H1 (cell line): ENCODE results near the gene LMNTD1. TPM values are rescaled to one million over a fixed set of nuclear protein-coding genes. Genes with fewer than 3 reads are reported as not detected.

Experiments used
- CTCF ChIA-PET: fragments of 300-600 bp; sonication (Branson Sonifier 250); formaldehyde crosslinking; loops from one replicate; lab custom pipeline; 2021; ENCODE audit not compliant: partially characterized antibody; lab: Charles Lee
- POLR2A ChIA-PET: fragments of 300-600 bp; sonication (Branson Sonifier 250); formaldehyde crosslinking; loops from one replicate; lab custom pipeline; 2021; ENCODE audit warnings: inconsistent platforms; ENCODE audit not compliant: partially characterized antibody; lab: Charles Lee
- DNase-seq, 2 experiments: peaks; one replicate each; pipeline versions ENCODE4 v3.0.0 to v3.0.0-alpha.2; 2010 to 2022; ENCODE audit warnings: low spot score in 2 of 2, low read depth in 1 of 2, mixed read lengths in 1 of 2
- FAIRE-seq: peaks from 2 replicates; lab custom pipeline; 2011; peaks lifted over from hg19 to GRCh38; lab: Jason Lieb, UNC
- H2AFZ ChIP-seq: 2 replicates; pipeline ENCODE4 v1.8.1; 2012; ENCODE audit warnings: low read length, inconsistent platforms
- H2AK5ac ChIP-seq: 2 replicates; pipeline ENCODE4 v1.6.1; 2013; ENCODE audit warnings: low read depth, low read length
- H2BK120ac ChIP-seq: replicated peaks from 2 replicates; pipeline ENCODE3; 2013; ENCODE audit warnings: low read depth, low read length, inconsistent platforms
- H2BK12ac ChIP-seq: 2 replicates; pipeline ENCODE4 v1.6.1; 2013; ENCODE audit warnings: low read depth, low read length
- H2BK15ac ChIP-seq: 2 replicates; pipeline ENCODE4 v1.6.1; 2013; ENCODE audit warnings: low read length
- H2BK20ac ChIP-seq: 2 replicates; pipeline ENCODE4 v1.6.1; 2013; ENCODE audit warnings: low read length
- H2BK5ac ChIP-seq: 2 replicates; pipeline ENCODE4 v1.6.1; 2013; ENCODE audit warnings: low read depth, low read length
- H3K14ac ChIP-seq: 2 replicates; pipeline ENCODE4 v1.6.1; 2013; ENCODE audit warnings: inconsistent platforms; ENCODE audit not compliant: insufficient read length
- H3K18ac ChIP-seq: 2 replicates; pipeline ENCODE4 v1.6.1; 2013; ENCODE audit warnings: low read length; ENCODE audit errors: extremely low read depth
- H3K23ac ChIP-seq: 2 replicates; pipeline ENCODE4 v1.6.1; 2013; ENCODE audit warnings: inconsistent platforms; ENCODE audit not compliant: insufficient read length
- H3K23me2 ChIP-seq: 2 replicates; pipeline ENCODE4 v1.6.1; 2013; ENCODE audit warnings: low read depth, low read length
- H3K27ac ChIP-seq: 2 replicates; pipeline ENCODE4 v1.6.1; 2011; ENCODE audit warnings: low read depth, low read length, inconsistent platforms
- H3K27me3 ChIP-seq, 4 experiments: replicated peaks in 1 of 4; 1 replicate in 1 of 4; 2 replicates in 3 of 4; pipeline versions ENCODE4 v1.6.1 to v1.8.1; 2011 to 2013; ENCODE audit warnings: low read length in 3 of 4, mild to moderate bottlenecking in 3 of 4, inconsistent platforms in 2 of 4, mixed read lengths in 2 of 4, moderate library complexity in 1 of 4; ENCODE audit not compliant: control insufficient read depth in 3 of 4, insufficient read depth in 3 of 4; ENCODE audit errors: extremely low read depth in 1 of 4
- H3K36me3 ChIP-seq, 4 experiments: 2 replicates each; pipeline versions ENCODE4 v1.6.1 to v1.8.1; 2011 to 2013; ENCODE audit warnings: mild to moderate bottlenecking in 4 of 4, low read length in 3 of 4, moderate library complexity in 2 of 4, control low read depth in 1 of 4, inconsistent platforms in 1 of 4; ENCODE audit not compliant: insufficient read depth in 4 of 4, control insufficient read depth in 2 of 4
- H3K4ac ChIP-seq: replicated peaks from 2 replicates; pipeline ENCODE3; 2013; ENCODE audit warnings: low read length, low read depth, mixed read lengths, inconsistent platforms; ENCODE audit not compliant: insufficient read length
- H3K4me1 ChIP-seq, 4 experiments: replicated peaks in 1 of 4; 1 replicate in 1 of 4; 2 replicates in 3 of 4; pipeline versions ENCODE4 v1.6.1 to v1.8.1; 2011 to 2013; ENCODE audit warnings: low read length in 3 of 4, inconsistent platforms in 2 of 4, mixed read lengths in 1 of 4; ENCODE audit not compliant: insufficient read depth in 4 of 4, control insufficient read depth in 3 of 4
- H3K4me2 ChIP-seq, 2 experiments: 2 replicates each; pipeline versions ENCODE4 v1.6.1 to v1.8.1; 2011 to 2013; ENCODE audit warnings: low read depth in 2 of 2, low read length in 2 of 2, control low read depth in 1 of 2, inconsistent platforms in 1 of 2, mild to moderate bottlenecking in 1 of 2; ENCODE audit not compliant: insufficient read depth in 1 of 2
- H3K4me3 ChIP-seq, 4 experiments: fragments of 200-600, 300-600 bp in 1 of 4; sonication (generic), shearing (Covaris generic), sonication (Bioruptor Twin) in 1 of 4; 2 replicates each; pipeline versions ENCODE4 v1.5.1 to v1.8.1; 2011 to 2016; ENCODE audit warnings: low read length in 4 of 4, low read depth in 3 of 4, control low read depth in 2 of 4, inconsistent platforms in 2 of 4, mild to moderate bottlenecking in 2 of 4, mixed read lengths in 1 of 4, moderate library complexity in 1 of 4; ENCODE audit not compliant: insufficient read depth in 2 of 4; ENCODE audit errors: extremely low read depth in 1 of 4
- H3K56ac ChIP-seq: replicated peaks from 2 replicates; pipeline ENCODE3; 2013; ENCODE audit warnings: low read depth, mild to moderate bottlenecking, mixed read lengths, low read length, inconsistent platforms; ENCODE audit not compliant: insufficient read length
- H3K79me1 ChIP-seq: 2 replicates; pipeline ENCODE4 v1.6.1; 2013; ENCODE audit warnings: low read depth, low read length, control low read depth
- H3K79me2 ChIP-seq, 2 experiments: 2 replicates each; pipeline versions ENCODE4 v1.6.1 to v1.8.1; 2012 to 2013; ENCODE audit warnings: low read length in 2 of 2, mild to moderate bottlenecking in 2 of 2, inconsistent platforms in 1 of 2; ENCODE audit not compliant: insufficient read depth in 2 of 2, control insufficient read depth in 1 of 2
- H3K9ac ChIP-seq, 4 experiments: replicated peaks in 1 of 4; 1 replicate in 1 of 4; 2 replicates in 3 of 4; pipeline versions ENCODE4 v1.6.1 to v1.8.1; 2011 to 2013; ENCODE audit warnings: low read depth in 3 of 4, low read length in 3 of 4, control low read depth in 2 of 4, mild to moderate bottlenecking in 2 of 4, moderate library complexity in 2 of 4, inconsistent platforms in 1 of 4; ENCODE audit errors: extremely low read depth in 1 of 4
- H3K9me3 ChIP-seq, 2 experiments: 2 replicates each; pipeline versions ENCODE4 v1.6.1 to v1.8.1; 2012 to 2013; ENCODE audit warnings: mild to moderate bottlenecking in 2 of 2, moderate library complexity in 2 of 2, control low read depth in 1 of 2, inconsistent platforms in 1 of 2, low read depth in 1 of 2, low read length in 1 of 2, mixed read lengths in 1 of 2; ENCODE audit not compliant: insufficient read depth in 2 of 2
- H4K20me1 ChIP-seq, 2 experiments: replicated peaks in 1 of 2; 2 replicates each; pipeline versions ENCODE3 to v1.8.1; 2011 to 2013; ENCODE audit warnings: inconsistent platforms in 2 of 2, low read length in 2 of 2, mild to moderate bottlenecking in 1 of 2; ENCODE audit not compliant: insufficient read depth in 2 of 2, control insufficient read depth in 1 of 2
- H4K5ac ChIP-seq: 2 replicates; pipeline ENCODE4 v1.6.1; 2013; ENCODE audit warnings: low read length, low read depth, mixed read lengths, inconsistent platforms; ENCODE audit not compliant: insufficient read length
- H4K8ac ChIP-seq: 2 replicates; pipeline ENCODE4 v1.8.0; 2013; ENCODE audit warnings: mild to moderate bottlenecking, moderate library complexity, low read length, inconsistent platforms; ENCODE audit not compliant: insufficient read depth; ENCODE audit errors: extremely low read depth
- H4K91ac ChIP-seq: replicated peaks from 2 replicates; pipeline ENCODE3; 2013; ENCODE audit warnings: low read length, mixed read lengths, inconsistent platforms; ENCODE audit not compliant: insufficient read length
- ATF2 ChIP-seq: IDR thresholded peaks from 2 replicates; pipeline ENCODE4 v1.6.1; 2012; ENCODE audit warnings: low read length, inconsistent platforms
- CHD1 ChIP-seq: IDR thresholded peaks from 2 replicates; pipeline ENCODE4 v1.6.1; 2012; ENCODE audit warnings: low read depth, low read length, improper control_type of control experiment
- CHD2 ChIP-seq: IDR thresholded peaks from 2 replicates; pipeline ENCODE4 v1.6.1; 2012; ENCODE audit warnings: low read length, improper control_type of control experiment
- EP300 ChIP-seq, 2 experiments: IDR thresholded peaks; 1 replicate in 1 of 2; 2 replicates in 1 of 2; pipeline ENCODE4 v1.6.1; 2011 to 2012; ENCODE audit warnings: low read depth in 2 of 2, low read length in 2 of 2, mild to moderate bottlenecking in 2 of 2, borderline replicate concordance in 1 of 2, inconsistent platforms in 1 of 2, moderate library complexity in 1 of 2
- GTF2F1 ChIP-seq: IDR thresholded peaks from 2 replicates; pipeline ENCODE4 v1.6.1; 2012; ENCODE audit warnings: low read depth, low read length, improper control_type of control experiment, borderline replicate concordance
- HDAC6 ChIP-seq: IDR thresholded peaks from one replicate; pipeline ENCODE4 v1.7.1; 2012; ENCODE audit warnings: low read depth, mild to moderate bottlenecking, inconsistent platforms, low read length, moderate library complexity
- NANOG ChIP-seq: IDR thresholded peaks from 2 replicates; pipeline ENCODE4 v1.6.1; 2011; ENCODE audit warnings: low read length, low read depth, mild to moderate bottlenecking, inconsistent platforms; ENCODE audit not compliant: insufficient read depth, poor library complexity, severe bottlenecking
- SP1 ChIP-seq: IDR thresholded peaks from 2 replicates; pipeline ENCODE4 v1.6.1; 2011; ENCODE audit warnings: low read depth, low read length
- TEAD4 ChIP-seq: IDR thresholded peaks from 2 replicates; pipeline ENCODE4 v1.6.1; 2012; ENCODE audit warnings: low read depth, low read length, inconsistent platforms, mixed read lengths
- WGBS, 2 experiments: shearing (Covaris generic) in 1 of 2; methylation state at CpG; one replicate each; pipeline versions ENCODE4 v1.1.6 to v1.1.7; 2013 to 2015; ENCODE audit warnings: low lambda C conversion rate in 2 of 2, mixed read lengths in 2 of 2, inconsistent platforms in 1 of 2, low coverage in 1 of 2, missing lambda C conversion rate in 1 of 2; ENCODE audit not compliant: insufficient replicate concordance in 2 of 2, insufficient coverage in 1 of 2, insufficient read length in 1 of 2; ENCODE audit errors: extremely low coverage in 1 of 2, missing lambda C conversion rate in 1 of 2; 5-methylcytosine and 5-hydroxymethylcytosine counted together
- polyA plus RNA-seq, 7 experiments: library from polyadenylated mRNA; depleted of rRNA in 3 of 7; stranded (reverse) in 5 of 7; unstranded in 2 of 7; fragments of >200 nt in 5 of 7; fragments of 200-250 nt in 2 of 7; gene quantifications; 1 replicate in 5 of 7; 2 replicates in 1 of 7; 4 replicates in 1 of 7; pipeline versions ENCODE4 v1.2.1 to v1.2.3, GENCODE V29; 2011 to 2013; ENCODE audit warnings: missing spikeins in 2 of 7, mixed read lengths in 2 of 7
- total RNA-seq: library from RNA; stranded (reverse); fragmentation: NEBNext Ultra II Directional; extraction: Animal tissue kit (Norgen Biotek cat#: 25700); gene quantifications from 2 replicates; pipeline ENCODE4 v1.2.1, GENCODE V29; 2021

The LMNTD1 gene
- total and polyA plus RNA-seq, 2 of the 8 experiments (the other 6 are each of a cell fraction or from before 2014, with no cell fraction given) = not detected

GRCh38 chr12:25491396-25492325 lies 61.4 kb downstream of the LMNTD1 start:
- Histone ChIP-seq H3K4ac (no peak overlapping the region), H2AFZ (no peak overlapping the region), H4K5ac (no peak overlapping the region), H2BK12ac (no peak overlapping the region), H3K79me1 (no peaks in the 10 kb centered on the region), H3K27me3 (peaks cover 0 to 9% (median 4%) of the 10 kb centered on the region in 4 experiments; a peak in 3 of 7 replicates), H3K4me2 (no peak overlapping the region; a peak in 1 of 4 replicates), H2BK5ac (no peak overlapping the region), H3K9ac (no peak overlapping the region), H3K4me1 (0 out of 7 replicates have a peak, but pooled peaks cover 0 to 3% (median 0%) of the 10 kb centered on the region in 4 experiments), H3K14ac (no peak overlapping the region), H2BK20ac (no peak overlapping the region), H3K23me2 (no peaks in the 10 kb centered on the region; the same call in 1 of the 2 replicates), H3K36me3 (no peaks in the 10 kb centered on the region), H2BK15ac (no peak overlapping the region), H3K79me2 (no peaks in the 10 kb centered on the region), H2AK5ac (no peak overlapping the region), H3K18ac (no peak overlapping the region), H3K56ac (no peak overlapping the region), H3K23ac (no peak overlapping the region), H4K8ac (no peak overlapping the region), H3K4me3 (no peak overlapping the region), H4K20me1 (no peaks in the 10 kb centered on the region), H3K27ac (no peak overlapping the region), H2BK120ac (no peak overlapping the region), H3K9me3 (no peaks in the 10 kb centered on the region), H4K91ac (no peak overlapping the region)
- ChIA-PET POLR2A (interaction anchor here (1.4 kb wide), 1 partner anchor 297 kb away, joined by 4 read pairs; the partner anchor contains the start of genes DNAI7 and ETFRF1), CTCF (no interaction called here)
- FAIRE-seq (no peak), DNase-seq (no peak)
- 88% methylated on average over 4 of the region's 4 CpGs; no CpG with 5 or more reads in 1 of the 2 experiments for WGBS, 2 experiments
- TF ChIP-seq CHD1 = no peak
- TF ChIP-seq HDAC6 = no peak
- TF ChIP-seq SP1 = peak; percentile 62; the same call in 1 of the 2 replicates
- peak in 1 of 2 experiments; percentile 22; a peak in 1 of 3 replicates for TF ChIP-seq EP300 (IDR thresholded peaks at IDR 0.05; ENCODE audit: borderline replicate concordance in 1 of 2, low read depth in 2 of 2, low read length in 2 of 2)
- TF ChIP-seq GTF2F1 = no peak
- TF ChIP-seq TEAD4 = peak; percentile 82
- peak; percentile 34; the same call in 1 of the 2 replicates for TF ChIP-seq ATF2
- peak; percentile 88 for TF ChIP-seq NANOG
- TF ChIP-seq CHD2 = no peak
